Islet precursor cell (in vitro differentiated cells): ENCODE data around the gene TAF3.
"Not testable (repeated sequence)": the region's sequence is repeated elsewhere in the genome, so short reads cannot be mapped to it uniquely, and the experiment has no call there.

Experiments
- DNase-seq: peaks from one replicate; pipeline ENCODE4 v3.0.0-alpha.2; 2018

Gene TAF3

GRCh38 chr10:7811000-7811399 is 7.3 kb upstream of the TAF3 start:
- DNase-seq, result no peak

DNA sequence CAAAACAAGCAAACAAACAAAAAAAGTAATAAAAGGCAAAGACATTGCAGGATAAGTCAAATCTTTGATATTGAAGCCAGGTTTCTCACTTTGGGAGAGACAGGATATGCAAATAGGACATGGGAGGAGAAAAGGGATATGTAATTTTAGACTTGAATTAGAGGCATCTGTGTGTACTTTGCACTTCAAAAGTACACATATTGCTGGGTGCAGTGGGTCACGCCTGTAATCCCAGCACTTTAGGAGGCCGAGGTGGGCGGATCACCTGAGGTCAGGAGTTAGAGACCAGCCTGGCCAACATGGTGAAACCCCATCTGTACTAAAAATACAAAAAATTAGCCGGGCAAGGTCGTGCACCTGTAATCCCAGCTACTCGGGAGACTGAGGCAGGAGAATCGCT is 6.6 kb upstream of the TAF3 start:
- not testable (repeated sequence) for DNase-seq

GRCh38 chr10:7813481-7813880 is 4.8 kb upstream of the TAF3 start:
- DNase-seq, result no peak

DNA sequence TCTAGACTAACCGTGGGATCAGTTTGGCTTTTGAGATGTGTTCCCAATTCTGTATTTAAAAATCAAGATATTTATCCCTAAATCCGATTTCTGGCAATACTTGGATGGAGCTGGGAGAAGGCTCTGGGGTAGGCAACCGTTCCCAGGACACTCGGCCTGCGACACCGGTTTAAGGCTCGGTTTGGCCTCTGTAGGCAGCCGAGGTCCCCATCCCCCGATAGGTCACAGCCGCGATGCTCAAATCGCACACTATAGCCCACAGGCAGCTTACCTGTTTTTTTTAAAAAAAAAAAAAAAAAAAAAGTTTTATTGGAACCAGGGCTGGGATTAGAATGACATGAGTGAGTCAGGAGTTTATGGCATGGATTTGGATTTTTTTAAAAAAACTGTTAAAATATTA is 729 bp upstream of the TAF3 start:
- no peak for DNase-seq

- DNase-seq, result no peak
These were observed 366 bp upstream of the TAF3 start for GRCh38 chr10:7817984-7818294.

GRCh38 chr10:7819121-7819460 is 786 bp downstream of the TAF3 start:
- peak; percentile 78 for DNase-seq

GRCh38 chr10:7824251-7824650 is 5.9 kb downstream of the TAF3 start:
- DNase-seq, result no peak

DNA sequence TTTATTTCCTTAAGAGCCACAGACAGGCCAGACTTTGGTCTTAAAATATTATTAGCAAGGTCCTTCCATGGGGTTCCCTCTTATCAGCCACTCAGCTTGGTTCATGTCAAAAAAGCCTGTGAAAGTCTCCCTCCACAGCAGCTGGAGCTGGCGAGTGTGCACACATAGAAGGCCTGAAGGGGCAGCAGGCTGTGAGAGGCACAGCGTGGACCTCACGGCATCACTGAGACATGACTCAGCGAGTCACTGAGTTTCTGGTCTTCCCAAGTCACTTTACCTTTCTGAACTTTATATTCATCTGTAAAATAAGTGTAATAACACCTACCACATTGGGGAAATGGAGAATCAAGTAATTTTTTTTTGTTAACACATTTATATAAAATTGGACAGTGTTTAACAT is 8.7 kb downstream of the TAF3 start:
- DNase-seq, result peak; percentile 91

- no peak for DNase-seq
These were observed 11.1 kb downstream of the TAF3 start for GRCh38 chr10:7829289-7829834.

DNA sequence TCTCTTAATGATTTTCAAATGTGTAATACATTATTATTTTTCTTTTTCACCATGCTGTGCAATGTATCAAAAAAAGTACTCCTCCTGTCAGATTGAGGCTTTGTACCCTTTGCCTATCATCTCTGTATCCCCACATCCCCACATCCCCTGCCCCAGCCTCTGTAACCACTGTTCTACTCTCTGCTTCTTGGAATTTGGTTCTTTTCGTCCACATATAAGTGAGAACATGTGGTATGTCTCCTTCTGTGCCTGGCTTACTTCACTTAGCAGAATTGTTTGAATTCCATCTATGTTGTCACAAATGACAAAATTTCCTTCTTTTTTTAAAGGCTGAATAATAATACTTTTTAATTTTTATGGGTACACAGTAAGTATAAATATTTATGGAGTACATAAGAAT is 13.8 kb downstream of the TAF3 start:
- no peak for DNase-seq

DNA sequence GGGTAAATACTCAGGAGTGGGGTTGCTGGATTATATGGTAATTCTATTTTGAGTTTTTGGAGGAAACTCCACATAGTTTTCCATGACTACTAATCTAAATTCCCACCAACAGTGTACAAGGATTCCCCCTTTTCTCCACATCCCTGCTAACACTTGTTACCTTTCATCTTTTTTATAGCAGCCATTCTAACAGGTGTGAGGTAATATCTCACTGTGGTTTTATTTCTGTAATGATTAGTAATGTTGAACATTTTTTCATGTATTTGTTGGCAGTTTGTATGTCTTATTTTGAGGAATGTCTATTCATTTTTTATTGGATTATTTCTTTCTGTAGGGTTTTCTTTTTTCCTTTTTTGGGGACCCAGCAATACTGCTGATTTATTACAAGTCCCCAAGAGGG is 14.9 kb downstream of the TAF3 start:
- no peak for DNase-seq

DNA sequence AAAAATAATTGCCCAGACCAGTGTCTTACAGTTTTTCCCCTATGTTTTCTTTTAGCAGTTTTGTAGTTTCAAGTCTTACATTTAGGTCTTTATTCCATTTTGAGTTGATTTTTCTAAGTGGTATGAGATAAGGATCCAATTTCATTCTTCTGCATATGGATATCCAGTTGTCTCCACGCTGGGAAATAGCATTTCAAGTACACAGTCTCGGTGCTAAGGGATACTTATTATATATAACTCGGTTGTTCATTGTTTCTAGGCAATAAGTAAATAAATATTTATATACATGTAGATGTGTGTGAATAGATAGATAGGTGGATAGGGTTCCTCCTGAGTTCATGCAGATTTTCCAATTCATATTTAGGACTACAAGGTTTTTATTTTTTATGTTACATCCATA is 16.0 kb downstream of the TAF3 start:
- DNase-seq, result no peak

GRCh38 chr10:7836571-7836970 is 18.3 kb downstream of the TAF3 start:
- no peak for DNase-seq

DNA sequence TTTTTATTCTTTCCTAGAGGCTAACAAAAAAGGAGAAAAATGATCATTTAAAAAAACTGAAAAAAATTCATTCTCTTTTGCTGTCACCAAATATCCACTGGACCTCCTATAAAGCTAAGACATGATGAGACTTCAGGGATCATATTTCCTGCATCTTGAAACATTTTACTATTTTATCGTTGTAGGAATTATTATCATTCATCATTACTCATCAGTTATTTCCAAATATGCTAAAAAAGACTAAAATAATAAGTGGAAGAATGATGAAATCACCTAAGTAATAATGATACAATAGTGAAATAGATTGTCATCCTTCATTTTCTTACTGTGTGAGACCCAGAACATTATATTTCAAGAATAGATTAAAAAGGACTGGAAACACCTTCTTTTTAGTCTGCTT is 28.3 kb downstream of the TAF3 start:
- no peak for DNase-seq

DNA sequence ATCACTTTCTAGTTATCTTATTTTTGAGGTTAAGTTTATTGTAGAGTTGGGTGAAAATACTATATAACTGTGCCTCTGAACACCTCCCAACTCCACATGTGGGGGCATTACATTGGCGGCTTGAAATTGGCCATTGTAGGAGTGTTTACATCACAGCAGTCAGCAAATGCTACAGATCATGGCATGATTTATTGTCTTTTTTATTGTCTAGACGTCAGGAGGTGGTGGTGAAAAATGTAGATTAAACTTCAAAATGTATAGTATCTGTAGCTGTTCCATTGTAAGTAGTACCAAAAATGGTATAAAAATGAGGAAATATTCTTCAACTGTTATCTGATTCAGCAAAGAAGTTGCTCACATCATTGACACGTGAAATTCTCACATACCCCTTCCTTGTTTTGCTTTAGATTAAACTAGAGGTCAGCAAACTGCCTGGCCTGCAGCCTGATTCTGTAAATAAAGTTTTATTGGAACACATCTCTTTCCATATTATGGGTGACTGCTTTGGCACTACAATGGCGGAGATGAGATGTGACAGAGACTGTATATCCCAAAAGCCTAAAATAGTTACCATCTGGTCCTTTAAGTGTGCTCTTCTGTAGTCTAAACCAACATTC is 35.0 kb downstream of the TAF3 start:
- DNase-seq, result no peak

DNA sequence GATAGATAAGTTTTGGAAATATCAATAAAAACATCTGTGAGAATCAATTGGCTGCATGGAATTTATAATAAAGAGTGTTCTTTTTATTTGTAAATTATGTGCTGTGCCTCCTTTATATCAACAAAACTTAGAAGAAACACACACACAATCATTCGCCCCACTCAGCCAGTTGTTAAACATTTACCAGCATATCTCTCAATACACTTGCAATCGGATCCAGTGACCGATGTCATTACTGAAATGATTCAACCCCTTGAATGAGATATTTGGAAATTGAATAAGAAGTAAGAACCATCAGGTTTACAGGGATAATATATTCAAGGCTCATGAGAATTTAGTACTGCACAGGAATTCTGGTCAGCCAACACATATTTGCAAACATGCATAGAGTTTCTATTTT is 35.6 kb downstream of the TAF3 start:
- no peak for DNase-seq

- DNase-seq, result peak; percentile 94
These were observed 36.9 kb downstream of the TAF3 start for GRCh38 chr10:7855205-7855604.

- no peak for DNase-seq
These were observed 38.4 kb downstream of the TAF3 start for GRCh38 chr10:7856678-7857077.

DNA sequence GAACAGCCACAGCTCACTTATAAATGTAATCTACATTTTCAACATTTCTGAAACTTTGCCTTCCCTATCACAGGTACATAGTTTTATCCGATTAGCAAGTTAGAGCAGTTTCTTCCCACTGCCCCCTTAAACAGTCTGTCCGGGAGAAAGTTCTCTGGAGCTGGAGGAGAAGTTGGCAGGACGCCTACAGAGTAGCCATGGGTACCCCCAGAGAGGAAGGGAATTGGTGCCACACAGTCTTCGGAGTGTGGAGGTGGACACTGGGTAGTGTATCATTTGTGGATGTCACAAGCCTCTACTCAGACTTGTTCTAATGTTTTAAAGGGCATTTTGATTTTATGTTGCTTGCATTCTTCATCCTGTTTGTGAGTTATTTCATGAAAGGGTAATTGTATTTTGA is 39.0 kb downstream of the TAF3 start:
- DNase-seq, result no peak

GRCh38 chr10:7861509-7862120 is 43.3 kb downstream of the TAF3 start:
- DNase-seq, result no peak

GRCh38 chr10:7862121-7862514 is 43.8 kb downstream of the TAF3 start:
- DNase-seq, result no peak

GRCh38 chr10:7866176-7866575 is 47.9 kb downstream of the TAF3 start:
- DNase-seq, result peak; percentile 94

DNA sequence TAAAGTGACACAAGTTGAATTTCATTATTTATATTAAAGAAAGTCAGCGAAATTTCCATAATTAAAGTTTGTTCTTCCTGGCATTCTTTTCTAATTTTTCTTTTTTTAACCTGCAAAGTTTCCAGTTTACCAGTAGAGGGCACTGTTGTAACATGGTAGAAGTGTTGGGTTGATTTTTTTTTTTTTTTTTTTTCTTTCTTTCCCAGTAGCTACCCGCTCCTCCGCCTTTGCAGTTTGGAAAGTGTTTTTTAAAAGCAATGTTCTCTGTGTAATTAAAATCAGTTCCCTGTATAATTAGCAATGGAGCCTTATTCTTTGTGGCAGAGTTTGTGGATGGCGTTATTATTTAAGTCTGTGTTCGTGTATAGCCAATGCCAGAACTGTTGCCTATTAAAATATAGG is 53.7 kb downstream of the TAF3 start:
- DNase-seq, result no peak

DNA sequence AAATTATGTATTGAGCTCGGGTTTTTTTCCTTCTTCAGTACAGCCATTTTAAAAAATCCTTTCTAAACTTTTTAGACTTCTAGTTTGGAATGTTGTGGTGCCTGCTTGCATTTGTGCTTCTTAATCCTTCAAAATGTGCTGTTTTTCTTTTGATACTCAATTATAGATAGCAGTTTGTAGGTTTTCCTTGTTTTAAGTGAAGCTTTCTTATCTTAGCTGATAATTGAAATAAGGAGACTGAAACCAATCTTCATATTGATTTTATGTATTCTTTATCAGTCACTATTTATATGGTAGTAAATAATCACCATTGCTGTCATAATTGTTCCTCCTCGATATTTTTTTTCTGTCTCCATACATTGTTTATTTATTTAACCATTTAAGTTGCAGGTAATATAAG is 56.6 kb downstream of the TAF3 start:
- no peak for DNase-seq

DNA sequence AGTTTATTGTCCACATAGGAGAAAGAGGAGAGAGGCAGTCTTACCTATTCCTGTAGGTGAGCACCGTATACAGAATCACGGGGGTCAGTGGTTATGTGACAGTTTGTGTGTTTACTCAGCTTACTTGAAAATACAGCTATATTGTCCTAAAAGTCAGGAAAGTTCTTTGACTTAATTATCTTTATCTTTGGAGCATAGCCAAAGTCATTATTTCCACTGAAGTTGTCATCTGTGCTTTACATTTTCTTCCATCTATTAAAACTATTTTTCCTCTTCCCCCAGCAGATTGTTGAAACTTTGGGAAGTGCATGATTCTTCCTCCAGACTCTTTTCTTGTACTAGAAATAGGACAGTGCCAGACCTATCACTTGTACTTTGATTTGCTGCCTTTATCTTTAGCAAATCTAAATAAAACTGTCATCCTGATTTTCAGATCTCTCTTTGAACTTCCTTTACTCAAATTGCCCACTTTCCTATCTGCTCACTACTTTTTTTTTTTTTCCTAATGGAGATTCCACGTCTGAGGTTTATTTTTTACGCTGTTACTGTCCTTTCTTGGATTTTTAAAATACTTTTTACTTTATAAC is 58.3 kb downstream of the TAF3 start:
- DNase-seq, result no peak
